Stimulated activated CD4-positive, alpha-beta T cell treated with anti-CD3 and anti-CD28 coated beads, Interleukin-1b, Interleukin-23, amount 100 ng/mL, for 4 hours (primary cell): ENCODE results near the gene SLC6A18.

Experiments
- DNase-seq, 2 donors: peaks; one replicate each; pipeline ENCODE4 v3.0.0-alpha.2; 2020; ENCODE audit warnings: low read depth in 2 of 2

Gene SLC6A18

DNA sequence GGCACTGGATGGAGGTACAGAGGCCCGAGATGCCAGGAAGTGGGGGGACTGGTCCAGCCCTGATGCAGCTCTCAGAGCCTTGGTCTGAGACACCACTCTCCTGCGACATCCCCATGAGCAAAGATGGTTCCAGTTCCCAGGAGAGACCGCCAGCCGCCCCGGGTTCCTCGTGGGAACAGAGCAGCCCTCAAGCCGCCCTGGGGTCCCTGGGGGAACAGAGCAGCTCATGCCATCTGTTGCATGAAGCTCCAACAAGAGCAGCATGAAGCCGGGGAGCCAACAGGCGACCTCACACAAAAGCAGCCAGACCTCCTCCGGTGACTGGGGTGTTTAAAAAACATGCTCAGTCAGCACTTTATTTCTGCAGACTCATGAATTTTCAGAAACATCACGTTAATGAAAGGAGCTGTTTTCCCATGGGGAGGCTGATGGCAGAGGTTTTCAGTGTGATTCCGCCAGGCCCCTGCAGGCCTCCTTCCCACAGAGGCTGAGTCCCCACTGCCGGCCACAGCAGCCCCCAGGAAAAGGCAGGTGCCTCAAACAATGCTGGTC is 6.2 kb downstream of the SLC6A18 start:
- no peak for DNase-seq

DNA sequence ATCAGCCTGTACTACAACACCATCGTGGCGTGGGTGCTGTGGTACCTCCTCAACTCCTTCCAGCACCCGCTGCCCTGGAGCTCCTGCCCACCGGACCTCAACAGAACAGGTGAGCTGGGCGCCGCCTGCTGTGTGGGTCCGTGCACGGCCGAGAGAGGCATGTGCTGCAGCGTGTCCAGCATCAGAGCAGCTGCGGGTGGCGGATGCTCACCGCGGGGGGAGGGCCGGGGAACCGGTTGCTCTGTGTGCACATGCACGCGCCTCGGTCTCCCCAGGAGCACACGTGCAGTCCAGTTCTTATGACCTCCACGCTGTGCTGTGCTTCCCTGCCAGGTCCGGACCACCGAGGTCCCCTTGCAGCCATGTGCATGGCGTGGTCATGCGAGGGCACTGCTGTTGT is 7.6 kb downstream of the SLC6A18 start:
- no peak for DNase-seq

DNA sequence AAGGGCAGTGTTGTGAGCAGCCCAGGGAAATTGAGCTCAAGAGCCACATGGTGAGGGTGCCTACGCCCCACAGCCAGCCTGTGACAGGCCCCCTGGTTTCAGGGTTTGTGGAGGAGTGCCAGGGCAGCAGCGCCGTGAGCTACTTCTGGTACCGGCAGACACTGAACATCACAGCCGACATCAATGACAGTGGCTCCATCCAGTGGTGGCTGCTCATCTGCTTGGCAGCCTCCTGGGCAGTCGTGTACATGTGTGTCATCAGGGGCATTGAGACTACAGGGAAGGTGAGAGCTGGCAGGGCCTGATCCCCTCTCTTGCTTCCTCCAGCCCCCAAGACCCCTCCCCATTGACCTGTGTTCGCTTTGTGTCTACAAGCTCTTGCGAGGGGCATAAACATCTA is 10.2 kb downstream of the SLC6A18 start:
- no peak for DNase-seq

DNA sequence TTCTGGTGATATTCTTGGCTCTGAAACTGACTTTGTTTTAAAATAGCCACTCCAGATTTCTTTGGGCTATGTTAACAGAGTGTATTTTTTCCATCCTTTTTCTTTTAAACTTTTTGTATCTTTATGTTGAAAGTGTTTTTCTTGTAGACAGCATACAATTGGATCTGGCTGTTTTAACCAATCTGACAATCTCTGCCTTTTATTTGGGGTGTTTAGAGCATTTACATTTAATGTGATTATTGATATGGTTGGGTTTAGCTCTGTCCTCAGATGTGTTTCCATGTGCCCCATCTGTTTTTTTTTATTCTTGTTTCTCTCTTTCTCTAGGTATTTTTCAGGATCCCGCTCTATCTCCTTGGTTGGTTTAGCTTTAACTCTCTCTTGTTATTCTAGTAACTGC is 10.7 kb downstream of the SLC6A18 start:
- no peak for DNase-seq

DNA sequence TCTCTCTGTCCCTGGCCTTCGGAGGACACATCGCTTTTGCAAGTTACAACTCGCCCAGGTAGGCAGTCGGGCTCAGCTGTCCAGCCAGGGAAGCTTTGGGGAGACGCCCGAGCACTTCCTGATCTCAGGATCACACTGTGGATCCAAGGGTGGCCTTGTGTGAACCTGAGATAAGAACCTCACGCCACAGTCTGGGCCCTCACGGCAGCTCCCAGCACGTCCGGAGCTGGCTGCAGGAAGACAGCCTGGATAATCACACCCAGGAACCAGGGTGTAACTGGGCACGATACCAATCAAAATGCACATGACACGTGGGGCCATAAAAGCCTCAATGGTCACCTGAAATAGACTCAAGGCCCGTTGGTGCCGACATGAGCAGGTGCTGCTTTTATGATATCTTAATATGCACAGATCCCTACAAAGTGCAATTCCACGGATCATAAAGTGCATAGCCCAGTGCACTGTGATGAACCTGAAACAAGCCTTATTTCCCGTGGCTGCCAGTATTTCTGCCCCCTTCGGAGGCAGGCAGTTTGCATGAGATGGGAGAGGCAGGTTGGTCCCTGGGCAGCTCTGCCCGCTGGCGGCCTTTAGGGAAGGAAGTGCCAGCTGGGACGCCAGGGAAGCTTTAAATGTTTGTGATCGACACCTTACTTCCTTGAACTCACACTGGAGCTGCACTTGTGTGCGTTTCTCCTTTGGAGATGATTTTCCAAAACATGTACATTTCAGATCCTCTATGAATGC is 14.5 kb downstream of the SLC6A18 start:
- no peak for DNase-seq

DNA sequence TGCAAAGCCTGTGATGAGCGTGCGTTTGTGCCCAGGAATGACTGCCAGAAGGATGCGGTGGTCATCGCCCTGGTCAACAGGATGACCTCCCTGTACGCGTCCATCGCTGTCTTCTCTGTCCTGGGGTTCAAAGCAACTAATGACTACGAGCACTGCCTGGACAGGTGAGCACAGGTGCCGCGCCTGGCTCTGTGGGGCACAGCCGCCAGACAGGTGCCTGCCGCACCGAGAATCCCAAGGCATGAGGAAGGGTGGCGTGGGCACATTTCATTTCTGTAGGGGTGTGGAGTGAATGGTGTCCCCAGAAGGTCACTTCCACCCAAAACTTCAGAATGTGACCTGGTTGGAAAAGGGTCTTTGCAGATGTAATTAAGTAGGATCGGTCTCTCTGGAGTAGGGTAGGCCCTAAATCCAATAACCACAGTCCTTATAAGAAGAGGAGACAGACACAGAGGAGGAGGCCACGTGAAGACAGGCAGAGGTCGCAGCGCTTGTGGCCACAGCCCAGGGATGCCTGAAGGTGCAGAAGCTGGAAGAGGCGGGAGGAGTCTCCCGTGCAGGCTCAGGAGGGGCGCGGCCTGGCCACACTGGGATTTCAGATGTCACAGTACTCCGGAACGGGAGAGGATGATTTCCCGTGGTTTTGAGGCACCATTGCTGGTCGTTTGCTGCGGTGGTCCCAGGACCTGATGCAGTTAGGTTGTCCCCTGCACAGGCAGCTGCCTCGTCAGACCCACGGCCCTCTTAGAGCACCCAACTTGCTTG is 15.5 kb downstream of the SLC6A18 start:
- no peak for DNase-seq

DNA sequence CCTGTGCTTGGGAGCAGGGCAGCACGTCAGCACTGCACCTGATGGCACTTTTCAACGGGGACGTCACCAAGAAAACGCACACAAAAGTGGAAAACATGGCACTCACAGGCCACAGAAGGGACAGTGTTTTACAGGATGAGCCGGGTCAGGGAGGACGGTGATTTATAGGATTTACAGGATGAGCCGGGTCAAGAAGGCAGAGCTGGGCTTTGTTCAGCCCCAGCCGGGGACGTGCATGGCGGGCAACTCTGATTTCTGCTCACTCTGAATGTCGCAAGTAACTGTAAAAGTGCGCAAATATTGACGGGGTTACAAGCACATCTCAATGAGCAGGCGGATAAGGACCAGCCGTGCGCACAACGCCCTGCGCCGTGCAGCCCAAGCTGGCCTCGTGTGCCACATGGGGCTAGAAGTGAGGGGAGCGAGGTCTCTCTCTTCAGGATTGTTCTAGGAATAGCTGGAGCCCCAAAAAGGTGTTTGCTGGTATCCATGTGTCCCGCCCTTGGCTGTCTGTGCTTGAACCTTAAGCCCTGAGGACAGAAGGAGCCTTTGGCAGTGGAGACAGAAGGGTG is 16.4 kb downstream of the SLC6A18 start:
- DNase-seq: no peak

DNA sequence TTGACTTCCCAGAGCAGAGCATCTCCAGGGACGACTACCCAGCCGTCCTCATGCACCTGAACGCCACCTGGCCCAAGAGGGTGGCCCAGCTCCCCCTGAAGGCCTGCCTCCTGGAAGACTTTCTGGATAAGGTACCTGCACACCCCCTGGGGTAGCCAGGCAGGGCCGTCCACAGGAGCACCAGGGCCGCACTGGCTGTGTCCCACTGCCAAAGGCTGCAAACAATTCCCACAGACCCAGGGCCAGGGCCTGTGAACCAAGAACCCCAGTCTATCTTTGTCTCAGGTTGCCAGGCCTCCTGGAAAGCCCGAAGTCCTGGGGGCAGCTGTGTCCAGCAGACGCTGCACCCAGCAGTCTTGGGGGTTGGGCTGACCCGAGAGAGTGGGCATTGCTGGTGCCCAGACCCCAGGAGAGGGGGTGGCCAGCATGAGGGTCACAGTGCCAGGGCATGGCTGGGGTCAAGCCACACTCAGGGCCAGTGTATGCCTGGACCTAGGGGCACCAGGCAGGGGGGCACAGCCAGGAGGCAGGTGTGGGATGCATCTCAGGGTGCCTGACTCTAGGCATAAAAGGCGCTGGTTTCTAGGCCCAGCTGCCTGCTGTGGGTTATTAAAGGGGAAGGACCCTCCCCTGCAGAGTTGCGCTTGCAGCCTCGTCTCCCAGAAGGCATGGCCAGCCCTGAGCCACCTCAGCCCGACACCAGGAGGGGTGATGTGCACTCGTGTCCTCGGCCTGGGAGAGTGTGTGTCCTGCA is 17.7 kb downstream of the SLC6A18 start:
- DNase-seq: no peak

DNA sequence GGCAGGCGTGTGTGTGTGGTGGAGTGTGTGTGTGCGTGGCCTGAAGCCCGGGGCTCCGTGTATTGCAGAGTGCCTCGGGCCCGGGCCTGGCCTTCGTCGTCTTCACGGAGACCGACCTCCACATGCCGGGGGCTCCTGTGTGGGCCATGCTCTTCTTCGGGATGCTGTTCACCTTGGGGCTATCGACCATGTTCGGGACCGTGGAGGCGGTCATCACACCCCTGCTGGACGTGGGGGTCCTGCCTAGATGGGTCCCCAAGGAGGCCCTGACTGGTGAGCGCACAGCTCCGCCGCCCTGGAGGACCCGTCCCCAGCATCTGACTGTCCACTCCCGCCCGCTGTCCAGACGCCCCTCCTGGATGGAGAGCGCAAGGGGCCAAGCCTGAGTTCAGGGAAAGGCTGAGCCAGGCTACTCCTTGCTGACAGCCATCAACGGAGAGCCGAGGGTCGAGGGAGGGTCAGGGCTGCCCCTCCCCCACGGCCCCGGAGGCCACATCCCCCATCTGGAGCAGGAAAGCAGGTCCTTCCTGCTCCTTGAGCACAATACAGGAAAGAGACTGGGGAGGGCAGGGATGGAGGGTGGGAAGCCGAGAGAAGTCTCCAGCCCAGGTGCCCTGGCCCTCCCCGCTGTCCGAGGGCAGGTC is 18.4 kb downstream of the SLC6A18 start:
- no peak for DNase-seq

DNA sequence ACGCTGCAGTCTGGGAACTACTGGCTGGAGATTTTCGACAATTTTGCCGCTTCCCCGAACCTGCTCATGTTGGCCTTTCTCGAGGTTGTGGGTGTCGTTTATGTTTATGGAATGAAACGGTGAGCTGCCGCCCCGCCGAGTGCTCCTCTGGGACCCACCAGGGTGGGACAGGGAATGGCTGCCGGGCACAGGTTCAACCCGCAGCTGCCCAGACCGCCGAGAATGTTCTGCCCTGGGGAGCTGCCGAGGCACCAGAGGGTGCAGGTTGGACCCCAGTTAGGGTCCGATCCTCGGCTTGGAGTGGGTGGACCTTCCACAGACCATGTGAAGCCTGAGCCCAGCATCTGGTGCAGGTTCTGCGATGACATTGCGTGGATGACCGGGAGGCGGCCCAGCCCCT is 19.1 kb downstream of the SLC6A18 start:
- no peak for DNase-seq

DNA sequence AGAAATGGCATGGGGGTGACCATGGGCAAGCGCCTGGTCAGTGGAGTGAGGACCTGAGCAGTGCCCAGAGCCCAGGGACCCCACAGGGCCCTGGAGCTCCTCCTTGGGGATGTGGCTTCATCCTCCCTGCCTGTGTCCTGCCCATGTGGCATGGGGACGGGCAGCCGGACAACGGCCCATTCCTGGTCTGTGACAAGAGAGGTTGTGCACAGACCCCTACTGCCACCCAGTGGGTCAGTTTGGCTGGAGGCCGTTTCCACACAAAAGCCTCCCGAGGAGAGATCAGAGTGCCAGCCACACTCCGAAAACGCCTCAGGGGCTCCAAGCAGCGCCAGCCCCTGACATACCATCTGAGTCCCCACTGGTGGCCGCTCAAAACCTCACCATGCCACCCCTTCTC is 19.8 kb downstream of the SLC6A18 start:
- no peak for DNase-seq

DNA sequence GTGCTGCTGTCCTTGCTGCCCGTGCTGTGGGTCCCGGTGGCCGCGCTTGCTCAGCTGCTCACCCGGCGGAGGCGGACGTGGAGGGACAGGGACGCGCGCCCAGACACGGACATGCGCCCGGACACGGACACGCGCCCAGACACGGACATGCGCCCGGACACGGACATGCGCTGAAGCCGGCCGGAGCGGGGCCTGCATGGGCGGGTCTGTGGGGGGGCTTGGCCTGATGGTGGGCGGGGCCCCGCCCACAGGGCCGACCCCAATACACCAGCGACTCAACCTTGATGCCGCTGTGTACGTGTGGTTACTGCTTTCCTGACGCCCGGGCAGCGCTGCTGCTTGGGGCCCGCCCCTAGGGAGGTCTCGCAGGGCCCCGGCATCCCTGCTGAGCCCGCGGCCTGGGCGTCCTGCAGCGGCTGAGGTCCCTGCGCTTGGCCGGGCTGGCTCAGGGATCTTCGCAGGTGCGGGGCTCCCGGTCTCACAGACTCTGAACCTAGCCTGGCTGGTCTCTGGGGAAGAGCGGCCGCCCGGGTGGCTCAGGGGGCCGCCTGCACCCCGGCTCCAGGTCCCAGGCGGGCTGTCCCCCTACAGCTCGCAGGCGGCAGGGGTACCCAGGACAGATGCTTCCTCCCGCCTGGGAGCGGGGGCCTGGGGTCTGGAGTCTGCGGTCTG is 20.9 kb downstream of the SLC6A18 start:
- DNase-seq: no peak

DNA sequence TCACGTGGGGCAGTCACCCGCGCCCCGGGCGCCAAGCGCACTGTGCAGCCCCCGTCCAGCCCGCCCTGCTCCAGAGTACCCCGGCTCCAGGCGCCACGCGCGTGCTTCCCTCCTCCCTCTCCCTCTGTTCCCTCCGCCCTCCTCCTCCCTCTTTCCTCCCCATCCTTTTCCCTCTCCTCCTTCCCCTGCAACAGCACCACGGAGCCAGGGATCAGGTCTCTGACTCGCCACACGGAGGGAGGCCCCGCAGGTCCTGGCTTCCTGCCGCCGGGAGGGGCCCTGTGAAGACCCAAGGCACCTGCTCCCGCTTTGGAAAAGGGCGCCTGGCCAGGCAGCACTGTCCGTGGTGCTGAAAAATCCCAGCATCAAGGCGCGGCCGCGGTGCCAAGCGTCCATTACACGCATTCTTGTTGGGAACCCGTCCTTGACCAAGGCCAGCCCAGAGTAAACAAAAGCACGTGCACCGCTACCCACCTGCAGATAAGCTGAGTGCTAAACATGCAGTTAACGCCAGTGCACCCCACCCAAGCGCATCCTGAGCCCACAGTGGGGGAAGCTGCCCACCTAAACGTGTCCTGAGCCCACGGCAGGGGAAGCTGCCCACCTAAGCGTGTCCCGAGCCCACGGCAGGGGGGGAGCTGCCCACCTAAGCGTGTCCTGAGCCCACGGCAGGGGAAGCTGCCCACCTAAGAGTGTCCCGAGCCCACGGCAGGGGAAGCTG is 21.7 kb downstream of the SLC6A18 start:
- DNase-seq: peak in 1 of 2 donors; percentile 6

DNA sequence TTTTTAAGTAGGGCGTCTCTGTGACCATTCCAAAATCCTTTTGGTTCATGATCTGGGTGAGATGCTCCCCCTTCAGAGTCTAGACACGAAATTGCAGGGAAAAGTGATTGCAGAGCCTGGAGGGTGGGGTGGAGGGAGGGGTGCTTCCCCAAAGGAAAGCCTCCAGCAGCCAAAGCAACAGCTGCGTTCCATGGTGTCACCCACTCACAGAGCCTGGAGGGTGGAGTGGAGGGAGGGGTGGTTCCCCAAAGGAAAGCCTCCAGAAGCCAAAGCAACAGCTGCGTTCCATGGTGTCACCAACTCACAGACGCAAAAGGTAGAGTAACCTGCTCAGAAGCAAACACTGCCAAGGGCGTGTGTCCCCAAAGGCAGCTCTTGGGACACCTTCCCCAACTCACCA is 22.6 kb downstream of the SLC6A18 start:
- DNase-seq: no peak

DNA sequence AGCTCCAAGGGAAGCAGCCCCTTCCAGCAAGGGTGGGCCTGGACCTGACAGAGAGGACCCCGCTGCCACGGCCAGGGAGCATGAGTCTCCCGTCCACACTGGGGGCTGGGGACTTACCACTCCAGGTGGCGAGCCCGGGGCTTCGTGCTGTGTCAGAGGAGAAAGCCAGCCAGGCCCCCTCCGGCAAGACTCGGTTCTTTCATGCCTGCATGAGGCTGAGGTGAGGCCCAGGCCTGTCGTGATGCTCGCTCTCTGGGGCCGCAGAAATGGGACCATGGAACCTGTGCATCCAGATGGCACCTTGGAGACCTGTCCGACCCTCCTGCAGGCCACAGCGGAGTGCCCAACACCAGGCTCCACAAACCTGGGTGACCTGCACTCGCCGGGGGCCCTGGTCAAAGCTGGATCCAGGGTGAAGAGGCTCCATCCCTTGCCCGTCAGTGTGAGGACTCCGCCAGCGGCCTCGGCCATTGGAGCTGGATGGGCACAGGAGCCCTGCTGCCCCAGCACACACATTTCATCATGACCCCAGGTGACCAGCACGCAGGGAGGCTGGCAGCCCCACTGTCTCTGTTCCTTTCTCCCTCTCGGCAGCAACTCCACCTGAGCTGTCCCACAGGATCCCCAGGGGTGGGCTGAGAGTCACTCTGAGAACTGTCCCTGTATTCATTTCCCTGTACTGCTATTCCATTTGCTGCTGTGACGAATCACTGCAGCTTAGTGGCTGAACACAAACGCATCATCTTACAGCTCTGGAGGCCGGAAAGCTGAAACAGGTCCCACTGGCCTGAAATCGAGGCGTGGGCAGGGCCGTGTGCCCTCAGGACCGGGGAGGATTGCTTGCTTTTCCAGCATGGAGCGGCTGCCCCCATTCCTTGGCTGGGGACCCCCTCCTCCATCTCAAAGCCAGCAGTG is 24.4 kb downstream of the SLC6A18 start:
- DNase-seq: no peak

DNA sequence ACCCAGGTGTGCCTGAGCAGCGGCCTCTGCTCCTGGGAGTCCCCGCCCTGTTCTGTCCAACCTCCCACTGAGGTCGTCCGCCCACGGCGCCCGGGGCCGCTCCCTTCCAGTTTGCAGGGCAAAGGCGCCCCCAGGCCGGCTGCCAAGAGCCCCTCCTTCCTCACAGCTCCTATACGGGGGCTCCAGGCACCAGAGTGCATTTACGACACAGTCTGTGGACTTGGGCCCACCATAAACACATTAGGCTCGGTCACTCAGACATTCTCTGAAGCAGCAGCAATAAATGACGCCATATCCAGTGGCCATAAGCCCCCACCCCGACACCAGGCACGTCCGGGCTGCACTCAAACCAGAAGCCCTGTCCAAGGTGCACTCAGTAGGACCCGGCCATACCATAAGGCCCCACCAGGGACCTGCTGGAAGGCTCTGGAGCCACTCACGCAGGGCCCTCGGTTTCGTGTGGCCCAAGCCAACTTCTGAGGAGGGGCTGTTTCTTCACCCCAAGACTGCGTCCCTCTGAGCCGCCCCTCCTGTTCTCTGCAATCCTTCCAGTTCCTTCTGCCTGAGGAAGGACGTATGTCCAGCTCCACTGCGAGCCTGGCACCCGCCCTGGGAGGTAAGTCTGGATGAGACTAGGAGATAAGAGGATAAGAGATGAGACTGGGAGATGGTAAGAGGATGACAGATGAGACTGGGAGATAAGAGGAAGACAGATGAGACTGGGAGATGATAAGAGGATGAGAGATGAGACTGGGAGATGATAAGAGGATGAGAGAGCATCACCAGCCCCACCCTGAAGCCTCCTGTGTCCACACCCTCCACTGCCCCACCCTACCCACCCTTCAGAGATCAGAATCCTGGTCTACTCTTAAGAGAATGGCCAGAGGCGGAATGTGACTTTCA is 26.7 kb downstream of the SLC6A18 start:
- no peak for DNase-seq

DNA sequence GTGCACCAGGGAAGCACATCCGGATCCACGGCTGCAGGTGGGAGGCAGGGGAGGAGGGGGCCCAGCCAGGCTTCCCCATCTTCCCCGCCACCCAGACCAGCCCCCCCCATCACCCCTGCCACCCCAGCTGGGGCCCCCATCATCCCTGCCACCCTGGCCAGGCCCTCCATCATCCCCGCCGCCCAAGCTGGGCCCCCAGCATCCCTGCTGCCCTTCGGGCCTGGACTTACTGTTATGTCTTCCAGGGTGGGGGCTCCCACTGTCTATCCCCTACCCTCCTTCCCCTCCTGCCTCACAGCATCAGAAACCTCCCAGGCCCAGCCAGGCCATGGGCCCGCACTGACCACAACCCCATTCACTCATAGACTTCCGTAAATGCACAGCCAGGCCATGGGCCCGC is 27.5 kb downstream of the SLC6A18 start:
- no peak for DNase-seq

DNA sequence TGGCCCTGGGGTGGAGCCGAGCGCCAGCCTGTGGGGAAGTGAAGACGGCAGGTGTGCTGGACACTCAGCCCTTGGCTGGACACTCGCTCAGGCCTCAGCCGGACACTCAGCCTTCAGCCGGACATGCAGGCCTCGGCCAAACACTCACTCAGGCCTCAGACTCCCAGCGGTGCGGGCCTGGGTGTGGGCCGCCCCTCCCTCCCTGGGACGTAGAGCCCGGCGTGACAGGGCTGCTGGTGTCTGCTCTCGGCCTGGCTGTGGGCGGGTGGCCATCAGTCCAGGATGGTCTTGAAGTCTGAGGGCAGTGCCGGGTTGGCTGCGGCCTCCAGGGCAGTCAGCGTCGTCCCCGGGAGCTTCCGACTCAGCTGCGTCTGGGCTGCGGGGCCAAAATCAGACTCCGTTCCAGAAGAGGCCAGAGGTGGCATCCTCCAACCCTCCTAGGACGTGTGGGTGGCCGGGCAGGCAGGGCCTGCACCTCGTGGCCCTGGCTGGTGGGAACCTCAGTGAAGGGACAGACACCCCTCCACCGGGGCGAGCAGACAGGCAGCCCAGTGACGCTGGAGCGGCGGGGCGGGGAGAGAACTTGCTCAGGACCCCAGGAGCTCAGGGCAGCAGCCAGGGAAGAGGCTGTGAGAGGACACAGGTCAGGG is 28.4 kb downstream of the SLC6A18 start:
- DNase-seq: no peak
